ENCODE data around the gene ANKRD55.
"Not testable (repeated sequence)": the region's sequence is repeated elsewhere in the genome, so short reads cannot be mapped to it uniquely, and the experiment has no call there.

The ANKRD55 gene
- total RNA-seq, result 0.84 to 3.1 reads per million in 2 donors

GRCh38 chr5:56233230-56233629 lies at the start of gene ANKRD55:
Gene ANKRD55, minus strand, starts transcription at chr5:56233330. Its CDS starts 417 bp downstream, at chr5:56232913.
- DNase-seq, result no peak

DNA sequence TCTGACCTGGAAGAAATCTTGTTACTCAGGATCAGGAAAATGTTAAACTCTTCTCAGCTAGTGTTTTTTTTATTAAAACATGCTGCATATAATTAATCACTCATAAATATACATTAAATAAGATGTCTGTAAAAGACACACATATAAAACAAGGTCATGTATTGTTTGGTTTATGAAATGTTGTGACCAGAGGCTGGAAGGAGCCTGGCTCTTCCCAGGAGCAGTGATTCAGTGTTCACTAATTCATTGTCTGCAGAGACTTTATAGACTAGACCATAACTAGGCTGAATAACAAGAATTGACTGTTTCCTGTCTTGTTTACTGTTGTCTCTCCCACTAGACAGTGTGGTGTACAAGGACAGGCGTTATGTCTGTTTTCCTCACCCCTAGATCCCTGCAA lies 49.1 kb upstream of the ANKRD55 start:
- no peak for DNase-seq

- no peak for DNase-seq
These were observed 48.5 kb upstream of the ANKRD55 start for GRCh38 chr5:56281489-56282165.

DNA sequence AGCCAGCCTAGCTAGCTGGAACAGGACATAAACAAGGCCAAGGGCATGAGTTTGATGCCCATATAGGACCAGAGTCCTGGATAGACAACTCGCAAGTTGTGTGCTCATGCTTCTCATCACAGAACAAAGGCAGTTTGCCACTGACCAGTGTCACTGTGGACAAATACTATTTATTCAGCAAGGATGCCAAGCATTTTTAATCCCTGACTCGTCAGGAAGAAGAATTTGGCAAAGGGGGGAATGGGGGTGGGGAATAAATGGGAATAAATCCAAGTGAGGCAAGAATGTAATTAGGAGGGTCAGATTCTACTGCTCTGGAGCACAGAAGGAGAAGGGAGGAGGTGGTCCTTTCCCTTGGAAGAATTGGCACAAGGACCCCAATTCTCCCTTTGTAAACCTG lies 46.8 kb upstream of the ANKRD55 start:
- DNase-seq, result no peak

DNA sequence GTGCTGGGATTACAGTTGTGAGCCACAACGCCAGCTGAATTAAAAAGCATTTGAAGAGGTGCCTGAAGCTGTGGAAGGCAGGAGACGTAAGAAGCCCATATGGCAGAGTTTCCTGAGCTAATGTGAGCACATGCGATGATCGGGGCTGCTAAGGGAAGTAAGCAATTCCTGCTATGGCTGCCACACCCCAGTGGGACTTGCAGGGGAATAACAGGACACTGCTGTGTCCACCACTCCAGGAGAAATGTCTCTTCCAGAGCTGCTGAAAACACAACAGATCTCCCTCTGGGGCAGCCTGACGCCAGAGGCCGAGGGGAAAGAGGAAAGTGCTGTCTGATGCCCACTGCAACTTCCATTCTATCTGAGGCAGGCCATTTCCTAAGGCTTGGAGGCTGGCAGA lies 46.2 kb upstream of the ANKRD55 start:
- no peak for DNase-seq

GRCh38 chr5:56278335-56278753 lies 45.2 kb upstream of the ANKRD55 start:
- DNase-seq, result no peak

- DNase-seq, result no peak
These were observed 44.4 kb upstream of the ANKRD55 start for GRCh38 chr5:56277573-56277972.

- no peak for DNase-seq
These were observed 40.3 kb upstream of the ANKRD55 start for GRCh38 chr5:56273376-56273955.

DNA sequence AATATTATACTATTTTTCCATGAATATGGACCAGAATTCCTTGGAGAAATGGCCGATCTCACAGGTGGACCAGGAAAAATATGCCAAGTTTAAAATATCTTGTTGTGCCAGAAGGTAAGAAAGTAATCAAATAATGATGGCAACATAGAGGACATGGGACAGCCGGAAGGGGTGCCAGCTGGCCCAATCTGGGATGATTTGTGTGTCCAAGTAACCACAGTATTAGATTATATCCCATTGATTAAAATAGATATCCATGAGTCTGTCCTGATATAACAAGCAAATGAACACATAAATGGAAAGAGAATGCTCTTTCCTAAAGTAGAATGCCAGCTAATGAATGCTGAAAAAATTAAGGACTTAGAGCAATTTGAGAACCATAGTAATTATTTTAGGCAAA lies 39.6 kb upstream of the ANKRD55 start:
- no peak for DNase-seq

- DNase-seq, result peak; percentile 62
These were observed 37.6 kb upstream of the ANKRD55 start for GRCh38 chr5:56270568-56271392.

- DNase-seq, result no peak
These were observed 36.9 kb upstream of the ANKRD55 start for GRCh38 chr5:56270058-56270457.

GRCh38 chr5:56269216-56269927 lies 36.2 kb upstream of the ANKRD55 start:
- DNase-seq, result no peak

DNA sequence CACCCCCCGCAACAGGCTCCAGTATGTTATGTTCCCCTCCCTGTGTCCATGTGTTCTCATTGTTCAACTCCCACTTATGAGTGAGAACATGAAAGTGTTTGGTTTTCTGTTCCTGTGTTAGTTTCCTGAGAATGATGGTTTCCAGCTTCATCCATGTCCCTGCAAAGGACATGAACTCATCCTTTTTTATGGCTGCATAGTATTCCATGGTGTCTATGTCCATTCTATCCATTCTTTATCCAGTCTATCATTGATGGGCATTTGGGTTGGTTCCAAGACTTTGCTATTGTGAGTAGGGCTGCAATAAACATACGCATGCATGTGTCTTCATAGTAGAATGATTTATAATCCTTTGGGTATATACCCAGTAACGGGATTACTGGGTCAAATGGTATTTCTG lies 35.6 kb upstream of the ANKRD55 start:
- not testable (repeated sequence) for DNase-seq

DNA sequence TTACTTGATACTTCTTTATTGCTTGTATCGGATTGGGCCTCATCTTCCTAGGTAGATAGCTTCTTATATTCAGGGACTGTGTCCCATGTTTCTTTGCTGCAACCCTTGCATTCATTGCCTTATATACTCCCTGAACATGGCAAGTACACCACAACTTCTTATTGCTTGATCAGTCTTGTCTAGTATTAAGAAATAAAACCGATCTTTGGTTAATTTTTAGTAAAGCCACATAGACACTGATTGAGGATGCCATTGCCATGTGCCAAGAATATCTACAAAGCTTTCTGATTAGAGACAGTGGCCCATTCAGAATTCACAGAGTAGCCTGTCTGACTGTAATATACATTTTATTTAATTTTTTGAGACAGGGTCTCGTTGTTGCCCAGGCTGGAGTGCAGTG lies 34.7 kb upstream of the ANKRD55 start:
- DNase-seq, result no peak

DNA sequence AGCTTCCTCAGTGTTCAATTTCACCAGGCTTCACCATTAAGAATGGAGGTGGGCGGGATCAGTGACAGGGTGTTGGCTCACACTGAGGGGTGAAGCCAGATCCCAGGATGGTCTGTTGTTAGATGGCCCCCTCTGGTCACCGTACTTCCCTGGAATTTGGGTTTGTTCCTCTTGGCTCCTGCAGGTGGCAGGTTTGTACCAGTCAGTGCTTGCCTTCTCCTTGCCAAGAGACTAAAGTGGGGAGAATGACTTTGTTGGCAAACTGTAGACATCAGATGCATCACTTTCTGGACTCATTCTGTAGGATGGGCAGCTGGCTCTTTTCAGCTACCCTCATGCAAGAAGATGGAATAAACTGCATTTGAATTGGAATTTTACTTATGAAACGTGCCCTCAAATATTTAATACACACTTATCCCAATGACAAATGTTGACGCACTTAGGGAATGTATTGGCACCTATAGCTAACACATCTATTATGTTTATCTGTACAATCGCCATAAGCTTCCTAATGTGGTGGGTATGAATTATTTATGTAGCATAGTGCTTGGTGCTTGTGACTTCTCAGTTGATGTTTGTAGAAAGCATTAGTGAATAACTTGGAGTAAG lies 31.4 kb upstream of the ANKRD55 start:
- DNase-seq, result peak; percentile 3

GRCh38 chr5:56262279-56262678 lies 29.1 kb upstream of the ANKRD55 start:
- DNase-seq, result no peak

DNA sequence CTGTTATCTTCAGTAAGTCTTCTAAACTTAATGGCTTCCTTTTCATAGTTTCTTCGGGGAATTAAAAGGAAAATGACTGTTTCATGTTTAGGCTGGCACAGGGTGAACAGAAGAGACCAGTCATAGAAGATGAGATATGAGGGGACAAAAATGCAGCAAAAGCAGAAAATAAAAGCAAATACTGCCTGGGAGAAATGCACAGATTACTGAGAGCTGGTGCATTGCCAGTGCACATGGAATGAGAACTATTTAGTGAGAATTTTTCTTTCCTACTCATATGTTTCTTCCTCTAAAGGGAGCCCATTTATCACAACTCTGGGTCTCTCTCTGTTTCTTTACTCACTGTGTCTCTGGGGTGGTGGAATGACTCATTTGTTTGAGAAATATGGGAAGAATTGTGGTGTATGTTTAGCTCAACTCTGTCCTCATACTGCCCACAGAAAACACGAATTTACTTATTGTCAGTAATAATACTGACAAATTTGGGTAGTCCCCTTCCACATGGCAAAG lies 25.9 kb upstream of the ANKRD55 start:
- no peak for DNase-seq

- not testable (repeated sequence) for DNase-seq
These were observed 24.8 kb upstream of the ANKRD55 start for GRCh38 chr5:56257763-56258529.

GRCh38 chr5:56257010-56257409 lies 23.9 kb upstream of the ANKRD55 start:
- DNase-seq, result no peak

GRCh38 chr5:56255502-56255901 lies 22.4 kb upstream of the ANKRD55 start:
- DNase-seq, result no peak

DNA sequence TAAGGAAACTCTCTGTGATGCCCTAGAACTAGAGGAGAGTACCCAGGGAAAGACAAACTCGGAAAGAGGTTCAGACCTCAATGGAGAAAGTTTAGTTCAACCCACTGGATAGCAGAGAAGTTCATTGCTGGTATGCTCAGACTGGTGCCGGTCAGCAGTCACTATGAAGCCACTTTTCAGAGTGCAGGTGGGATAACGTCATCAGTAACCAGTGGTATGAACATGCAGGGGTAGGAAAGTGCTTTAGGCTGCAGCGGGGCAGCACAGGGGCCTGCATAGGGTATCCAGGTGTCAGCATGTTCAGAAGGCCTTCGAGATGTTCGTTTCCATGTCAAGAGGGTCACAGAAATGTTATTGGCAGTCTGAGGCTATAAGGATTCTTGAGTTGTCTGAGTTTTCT lies 20.8 kb upstream of the ANKRD55 start:
- DNase-seq, result no peak

- no peak for DNase-seq
These were observed 20.0 kb upstream of the ANKRD55 start for GRCh38 chr5:56253126-56253525.
